Fibroblast of skin of abdomen (primary cell): Measurements from ENCODE around the gene STC2.
"Not testable (repeated sequence)": the region's sequence is repeated elsewhere in the genome, so short reads cannot be mapped to it uniquely, and the experiment has no call there.

Source experiments
- DNase-seq: peaks from one replicate; pipeline ENCODE4 v3.0.0-alpha.2; 2013

The STC2 gene

DNA sequence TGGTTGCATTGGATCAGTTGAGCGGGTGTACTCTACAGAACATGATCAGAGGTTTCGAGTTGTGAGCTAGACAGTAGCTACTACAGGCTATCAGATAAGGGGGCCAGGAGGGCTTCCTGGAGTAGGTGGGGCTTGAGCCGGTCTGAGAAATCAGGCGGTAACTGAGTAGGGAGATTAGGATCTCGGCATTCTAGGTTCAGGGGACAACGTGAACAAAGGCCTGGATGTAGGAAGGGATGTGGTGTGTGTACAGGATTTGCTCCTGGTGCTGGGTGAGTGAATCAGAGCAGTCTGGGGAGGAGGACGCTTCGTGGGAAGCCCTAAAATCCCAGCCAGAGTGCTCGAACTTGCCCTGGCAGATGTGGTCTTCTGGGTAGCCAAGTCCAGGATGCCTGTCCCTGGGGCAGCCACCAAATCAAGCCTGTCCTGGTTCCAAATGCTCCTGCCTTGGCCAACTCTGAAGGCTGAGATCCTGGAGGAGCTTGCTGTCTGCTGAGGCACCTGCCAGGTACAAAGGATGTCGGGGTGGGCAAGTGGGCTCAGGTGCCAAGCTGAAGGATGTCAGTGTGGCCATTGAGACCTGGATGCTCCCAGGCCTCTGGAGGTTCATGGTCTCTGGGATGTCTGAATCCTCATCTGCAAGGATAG, 33.4 kb downstream of the STC2 start:
- no peak for DNase-seq

DNA sequence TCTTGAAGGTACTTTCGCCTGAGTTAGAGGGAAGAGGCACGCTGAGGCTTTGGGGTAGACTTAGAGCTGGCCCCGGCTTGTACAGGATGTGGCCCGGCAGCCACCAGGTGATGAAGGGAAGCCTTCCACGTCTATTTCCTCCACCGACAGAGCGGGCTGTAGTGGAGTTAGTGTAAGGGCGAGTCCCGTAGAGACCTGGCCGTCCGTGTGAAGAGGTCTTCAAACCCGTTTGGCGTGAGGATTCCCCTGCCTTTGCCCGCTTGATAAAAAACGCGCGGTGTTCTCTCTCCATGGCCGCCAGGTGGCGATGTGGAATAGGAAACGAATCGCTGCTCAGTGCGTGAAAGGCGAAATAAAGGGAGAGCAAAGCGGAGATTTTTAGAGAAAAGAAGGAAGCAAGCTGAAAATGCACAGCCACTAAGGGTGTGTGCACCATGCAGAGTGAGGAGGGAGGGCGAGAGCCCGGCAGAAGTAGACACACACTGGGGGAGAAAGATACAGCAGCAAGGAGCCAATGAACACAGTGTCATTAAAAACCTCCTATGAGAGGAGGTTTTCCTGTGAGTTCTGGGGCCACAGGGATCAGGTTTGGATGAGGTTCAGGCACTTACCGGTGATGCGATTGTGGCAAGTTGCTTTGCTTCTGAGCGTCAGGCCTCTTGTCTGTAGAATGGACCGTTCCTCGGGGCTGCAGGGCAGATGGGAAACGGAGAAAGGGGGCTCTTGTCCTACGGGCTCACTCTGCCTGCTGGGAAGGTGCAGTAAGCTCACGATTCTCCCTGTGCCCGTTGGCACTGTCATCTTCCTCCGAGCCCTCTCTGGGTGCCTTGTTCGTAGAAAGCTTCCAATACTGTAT, 34.2 kb downstream of the STC2 start:
- DNase-seq, result peak; percentile 78

DNA sequence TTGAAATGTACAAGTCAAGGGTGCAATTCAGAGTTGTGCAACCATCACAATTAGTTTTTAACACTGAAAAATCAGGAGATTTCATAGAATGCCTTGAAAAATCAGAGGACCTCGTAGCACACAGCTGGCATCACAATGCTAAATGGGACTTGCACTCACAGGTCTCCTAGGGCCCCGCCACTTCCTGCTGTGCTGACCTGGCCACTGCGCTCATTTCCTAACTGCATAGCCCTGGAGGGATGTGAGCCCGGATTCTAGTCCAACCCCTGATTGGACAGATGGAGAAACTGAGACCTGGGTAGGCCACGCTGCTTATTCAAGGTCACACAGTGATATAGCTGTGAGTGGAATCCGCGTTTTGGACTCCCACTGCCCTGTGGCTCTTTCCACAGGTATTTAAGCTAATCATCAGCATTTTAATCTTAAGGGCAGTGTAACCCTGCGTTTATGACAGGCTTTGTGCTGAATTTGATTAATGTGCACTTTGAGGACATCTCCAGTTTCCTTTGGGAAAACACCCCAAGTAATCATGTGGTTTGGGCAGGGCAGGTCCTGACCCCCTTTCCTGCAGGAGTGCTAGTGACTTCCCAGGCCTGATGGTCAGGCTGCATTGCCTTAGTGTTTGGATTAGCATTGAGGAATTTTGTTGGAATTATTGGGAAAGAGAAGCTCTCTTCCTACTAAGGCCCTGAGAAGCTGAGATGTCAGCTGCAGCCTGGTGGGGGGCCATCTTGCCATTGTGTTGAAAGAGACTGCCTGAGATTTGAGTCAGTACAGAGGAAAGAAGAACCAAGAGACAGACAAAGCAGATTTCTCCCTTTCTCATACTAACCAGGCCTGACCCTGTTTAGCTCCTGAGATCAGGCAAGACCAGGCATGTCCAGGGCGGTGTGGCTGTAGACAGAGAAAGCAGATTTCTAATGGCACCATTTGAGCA, 36.2 kb downstream of the STC2 start:
- DNase-seq, result peak; percentile 58

DNA sequence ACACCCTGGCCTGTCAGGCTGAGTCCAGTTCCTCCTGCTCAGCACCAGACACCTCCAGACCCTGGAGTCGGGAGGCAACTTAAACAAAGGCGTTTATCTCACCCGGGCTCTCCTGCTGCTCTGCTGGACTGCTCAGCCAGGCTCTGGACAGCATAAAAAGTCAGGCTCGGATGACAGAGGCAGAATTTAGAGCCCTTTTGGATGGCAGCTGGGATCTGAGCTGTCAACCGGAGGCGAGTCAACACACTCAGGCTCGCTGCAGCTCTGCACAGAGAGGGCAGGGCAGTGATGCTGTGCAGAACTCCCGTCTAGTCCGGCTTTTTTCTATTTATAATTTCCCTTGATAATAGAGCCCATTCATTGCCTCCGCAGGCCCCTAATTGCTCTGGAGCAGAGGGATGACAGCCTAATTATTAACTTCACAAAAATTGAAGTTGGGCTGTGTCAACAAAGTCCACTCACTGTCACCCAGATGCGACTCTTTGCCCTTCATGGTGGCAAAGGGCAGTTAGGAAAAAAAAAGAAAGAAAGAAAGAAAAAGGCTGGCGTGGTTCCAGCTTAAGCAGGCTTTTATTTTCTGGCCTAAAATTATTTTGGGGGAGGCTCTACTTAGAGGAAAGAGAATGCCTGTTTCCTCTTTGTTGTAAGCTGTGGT, 37.6 kb downstream of the STC2 start:
- DNase-seq, result no peak

DNA sequence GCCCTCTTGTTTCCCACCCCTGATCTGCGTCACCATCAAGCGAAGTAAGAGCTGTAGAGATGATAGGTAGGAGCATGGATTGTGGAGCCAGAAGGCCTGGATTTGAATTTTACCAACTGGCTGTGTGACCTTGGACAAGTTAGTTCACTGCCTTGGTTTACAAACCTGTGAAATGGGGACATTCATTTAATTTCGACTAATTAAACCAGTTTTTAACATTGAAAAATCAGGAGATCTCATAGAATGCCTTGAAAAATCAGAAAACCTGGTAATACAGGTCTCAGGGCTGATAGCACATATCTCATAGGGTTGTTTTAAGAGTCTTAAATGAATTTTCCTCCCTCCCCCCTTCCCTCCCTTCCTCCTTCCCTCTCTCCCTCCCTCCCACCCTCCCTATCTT, 38.8 kb downstream of the STC2 start:
- no peak for DNase-seq

DNA sequence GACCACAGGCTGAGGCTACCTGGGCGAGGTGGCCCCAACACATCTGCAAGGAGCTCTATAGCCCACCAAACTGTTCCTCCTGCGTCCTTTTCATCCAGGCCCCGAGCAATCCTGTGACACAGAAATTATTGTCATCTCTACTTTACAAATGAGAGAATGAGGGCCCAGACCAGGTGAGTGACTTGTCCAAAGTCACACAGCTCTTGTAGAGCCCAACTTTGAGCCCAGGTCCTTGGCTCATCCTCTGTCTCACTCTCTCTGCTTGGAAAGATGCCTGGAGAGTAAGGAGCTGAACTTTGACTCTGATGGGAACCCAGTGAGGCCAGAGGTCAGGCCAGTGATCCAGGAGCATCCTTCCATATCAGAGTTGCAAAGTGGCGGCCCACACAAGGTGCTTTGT, 39.6 kb downstream of the STC2 start:
- no peak for DNase-seq

DNA sequence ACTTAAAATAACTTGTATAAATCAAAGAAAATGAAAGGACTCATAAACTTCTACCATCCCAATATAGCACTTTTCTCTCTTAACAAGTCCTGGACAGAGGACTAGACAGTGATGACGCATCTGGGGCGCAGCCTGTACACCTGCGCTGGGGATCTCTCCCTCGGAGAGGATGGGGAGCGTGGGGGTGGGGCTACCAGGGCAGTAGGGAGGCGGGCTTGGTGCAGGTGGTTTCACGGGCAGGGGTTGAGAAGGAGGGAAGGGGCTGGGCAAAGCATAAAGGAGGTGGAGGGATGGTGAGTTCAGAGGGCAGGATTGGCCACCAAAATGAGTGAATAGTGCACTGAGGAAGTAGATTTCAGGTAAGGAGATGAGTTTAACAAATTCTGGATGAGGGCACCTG, 41.1 kb downstream of the STC2 start:
- DNase-seq, result no peak

DNA sequence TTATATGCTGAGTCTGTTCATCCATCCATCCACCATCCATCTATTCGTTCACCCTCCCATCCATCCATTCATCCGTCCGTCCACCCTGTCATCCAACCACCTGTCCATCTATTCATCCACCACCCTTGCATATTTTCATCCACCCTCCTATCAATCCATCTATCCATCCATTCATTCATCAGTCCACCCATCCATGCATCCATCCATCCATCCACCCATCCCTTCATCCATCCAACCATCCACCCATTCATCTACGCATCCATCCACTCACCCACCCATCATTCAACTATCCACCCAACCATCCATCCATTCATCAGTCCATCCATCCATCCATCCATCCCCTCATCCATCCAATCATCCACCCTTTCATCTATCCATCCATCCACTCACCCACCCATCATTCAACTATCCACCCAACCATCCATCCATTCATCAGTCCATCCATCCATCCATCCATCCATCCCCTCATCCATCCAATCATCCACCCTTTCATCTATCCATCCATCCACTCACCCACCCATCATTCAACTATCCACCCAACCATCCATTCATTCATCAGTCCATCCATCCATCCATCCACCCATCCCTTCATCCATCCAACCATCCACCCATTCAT, 43.8 kb downstream of the STC2 start:
- DNase-seq, result not testable (repeated sequence)

DNA sequence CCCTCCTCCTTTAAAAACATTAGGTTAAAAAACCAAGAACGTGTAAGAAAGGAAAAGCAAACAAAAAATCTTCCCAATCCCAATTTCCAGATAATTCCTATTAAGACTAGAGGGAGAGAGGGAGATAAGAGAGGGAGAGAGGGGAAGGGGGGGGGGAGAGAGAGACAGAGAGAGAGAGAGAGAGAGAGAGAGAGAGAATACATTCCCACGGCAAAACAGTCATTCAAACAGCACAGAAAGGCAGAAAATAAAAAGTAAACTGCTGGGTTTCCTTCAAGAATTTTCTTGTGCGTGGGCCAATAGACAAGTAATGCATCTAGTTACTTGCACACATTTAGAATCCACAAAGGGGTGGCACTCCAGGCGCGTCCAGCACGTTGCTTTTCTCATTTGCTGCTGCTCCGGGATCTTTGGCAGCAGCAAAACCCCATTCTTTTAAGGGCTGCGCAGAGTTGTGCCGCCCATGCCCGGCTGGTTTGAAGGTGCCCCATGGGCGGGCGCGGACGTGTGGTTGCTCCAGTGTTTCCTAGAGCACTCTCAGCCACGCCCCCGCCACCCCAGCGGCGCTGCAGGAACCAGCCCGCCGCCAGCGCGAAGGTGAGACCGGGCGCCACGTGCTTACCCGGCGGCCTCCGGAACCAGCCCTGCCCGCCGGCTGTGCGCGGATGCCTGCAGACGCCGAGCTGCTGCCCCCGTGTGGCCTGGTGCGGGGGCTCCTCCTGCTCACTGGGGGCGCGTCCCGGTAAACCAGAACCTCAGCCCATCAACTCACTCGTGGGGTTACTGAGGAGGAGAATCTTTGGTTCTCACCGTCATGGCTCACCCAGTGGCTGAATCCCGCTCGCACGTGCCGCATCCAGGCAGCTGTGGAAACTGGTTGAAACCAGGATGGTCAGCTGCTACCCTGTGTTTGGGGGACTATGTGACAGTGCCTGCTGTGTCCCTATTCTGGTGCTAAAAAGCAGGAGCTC, 44.6 kb downstream of the STC2 start:
- peak; percentile 59 for DNase-seq

DNA sequence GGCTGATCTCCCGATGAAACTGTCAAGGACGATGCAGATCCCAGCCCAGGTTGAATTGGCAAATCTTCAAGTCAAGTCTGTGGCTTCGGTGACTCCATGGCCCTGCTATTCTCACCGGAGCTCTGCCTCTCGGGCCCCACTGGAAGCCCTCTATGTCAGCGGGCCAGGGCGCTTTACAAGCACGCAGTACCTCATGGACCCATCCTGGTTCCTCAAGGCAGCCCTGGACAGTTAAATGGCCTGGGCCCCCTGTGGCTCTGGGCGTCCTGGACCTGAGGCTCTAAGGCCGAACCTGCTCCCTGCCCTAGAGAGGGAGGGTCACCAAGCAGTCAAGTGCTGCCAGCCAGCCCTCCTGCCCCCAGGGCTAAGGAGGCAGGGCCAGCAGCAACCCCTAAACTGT, 45.3 kb downstream of the STC2 start:
- no peak for DNase-seq

DNA sequence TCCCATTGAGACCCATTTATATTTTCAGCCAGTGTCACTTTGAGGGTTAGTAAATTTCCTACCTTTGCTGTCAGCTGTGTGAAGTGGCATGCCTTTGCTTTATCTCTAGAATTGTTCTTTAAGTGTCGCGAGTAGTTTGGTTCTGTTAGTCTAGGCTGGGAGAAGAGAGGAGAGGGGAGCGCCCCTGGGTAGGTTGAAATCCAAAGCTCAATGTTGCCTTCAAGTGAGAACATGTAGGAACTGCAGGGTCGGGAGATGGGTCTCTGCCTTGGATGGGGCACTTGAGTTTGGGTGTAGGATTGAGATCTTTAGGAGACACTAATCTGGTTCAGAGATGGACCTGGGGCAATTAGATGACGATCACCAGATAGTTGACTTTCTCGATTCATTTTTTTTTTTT, 46.3 kb downstream of the STC2 start:
- peak; percentile 13 for DNase-seq

DNA sequence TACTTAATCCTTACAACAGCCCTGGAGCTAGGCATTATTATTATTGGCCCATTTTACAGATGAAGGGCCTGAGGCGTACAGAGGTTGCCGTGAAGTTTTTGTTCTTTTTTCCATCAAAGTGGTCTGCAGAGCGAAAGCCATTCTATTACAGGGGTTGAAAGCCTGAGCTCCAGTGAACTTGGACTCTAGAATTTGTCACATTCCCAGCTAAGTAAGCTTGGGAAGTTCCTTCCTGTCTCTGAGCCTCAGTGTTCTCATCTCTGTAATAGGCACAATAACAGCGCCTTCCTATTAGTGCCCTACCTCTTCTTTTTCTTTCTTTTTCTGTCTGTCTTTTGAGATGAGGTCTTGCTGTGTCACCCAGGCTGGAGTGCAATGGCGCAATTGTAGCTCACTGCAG, 49.0 kb downstream of the STC2 start:
- no peak for DNase-seq

DNA sequence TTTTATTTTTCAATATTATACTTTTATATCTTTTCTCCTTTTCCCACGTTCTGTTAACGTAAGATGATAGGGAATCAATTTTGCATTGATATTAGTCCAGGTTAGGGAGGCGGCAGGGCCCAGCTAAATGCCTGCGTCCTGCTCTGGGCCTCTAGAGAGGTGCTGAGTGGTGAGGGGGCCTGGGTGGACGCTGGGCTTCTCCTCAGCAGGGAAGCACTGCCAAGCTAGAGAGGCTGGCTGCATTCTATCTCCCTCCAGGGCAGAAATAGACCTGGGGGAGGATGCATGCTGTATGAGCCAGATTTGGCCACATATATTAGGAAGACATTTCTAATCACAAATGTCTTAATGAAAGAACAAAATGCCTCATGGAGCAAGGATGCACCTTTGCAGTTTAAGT, 49.6 kb downstream of the STC2 start:
- no peak for DNase-seq

DNA sequence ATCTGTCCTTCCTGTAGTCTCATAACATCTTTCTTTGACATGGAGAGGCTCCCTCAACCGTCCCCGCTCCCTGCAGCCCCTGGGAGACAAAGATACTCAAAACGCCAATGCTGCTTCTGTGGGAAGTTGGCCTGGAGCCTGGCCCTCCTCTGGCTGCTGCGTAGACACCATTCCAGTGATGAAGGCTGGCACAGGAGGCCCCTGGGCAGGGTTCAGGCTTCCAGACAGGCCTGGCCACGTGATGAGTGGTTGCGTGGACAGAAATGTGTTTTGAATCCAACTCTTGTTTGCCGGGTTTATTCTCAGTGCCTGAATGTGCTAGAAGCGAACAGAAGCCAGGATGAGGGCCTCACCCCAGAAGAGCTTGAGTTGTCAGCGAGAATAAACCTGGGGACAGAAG, 50.0 kb downstream of the STC2 start:
- DNase-seq, result no peak

DNA sequence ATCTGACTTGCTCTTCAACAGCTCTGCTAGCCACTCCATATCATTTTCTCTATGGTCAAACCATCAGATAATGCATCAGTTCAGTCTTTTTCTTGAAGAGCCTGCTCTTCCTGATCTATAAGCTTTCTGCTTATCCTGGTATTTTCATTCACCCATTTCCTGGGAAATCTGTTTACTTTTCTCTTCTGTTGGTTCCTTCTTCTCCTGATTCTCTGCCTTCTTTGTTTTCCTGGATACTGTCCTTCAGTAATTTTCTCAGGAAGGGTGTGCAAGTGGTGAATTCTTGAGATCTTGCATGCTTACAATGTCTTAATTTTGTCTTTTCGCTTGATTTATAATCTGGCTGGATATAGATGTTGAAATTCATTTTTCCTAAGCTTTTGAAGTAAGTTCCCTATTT, 53.4 kb downstream of the STC2 start:
- no peak for DNase-seq

DNA sequence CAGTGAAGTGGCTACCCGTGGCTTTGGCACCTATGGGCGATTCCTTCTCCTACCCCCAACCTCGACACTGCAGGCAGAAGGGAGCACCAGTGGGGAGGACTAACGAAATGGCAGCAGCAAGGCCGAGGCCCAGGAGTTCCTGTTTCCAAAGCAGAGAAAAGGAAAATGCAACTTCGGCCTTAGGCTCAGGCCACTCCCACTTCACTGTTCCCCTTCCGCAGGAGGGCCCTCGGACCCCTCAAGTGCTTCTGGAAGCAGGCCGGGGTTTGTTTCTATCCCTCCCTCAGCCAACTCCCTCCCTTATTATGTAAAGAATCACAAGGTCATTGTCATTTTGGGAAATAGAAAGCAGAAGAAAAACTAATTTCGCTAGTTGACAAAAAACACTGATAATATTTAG, 56.8 kb downstream of the STC2 start:
- no peak for DNase-seq

DNA sequence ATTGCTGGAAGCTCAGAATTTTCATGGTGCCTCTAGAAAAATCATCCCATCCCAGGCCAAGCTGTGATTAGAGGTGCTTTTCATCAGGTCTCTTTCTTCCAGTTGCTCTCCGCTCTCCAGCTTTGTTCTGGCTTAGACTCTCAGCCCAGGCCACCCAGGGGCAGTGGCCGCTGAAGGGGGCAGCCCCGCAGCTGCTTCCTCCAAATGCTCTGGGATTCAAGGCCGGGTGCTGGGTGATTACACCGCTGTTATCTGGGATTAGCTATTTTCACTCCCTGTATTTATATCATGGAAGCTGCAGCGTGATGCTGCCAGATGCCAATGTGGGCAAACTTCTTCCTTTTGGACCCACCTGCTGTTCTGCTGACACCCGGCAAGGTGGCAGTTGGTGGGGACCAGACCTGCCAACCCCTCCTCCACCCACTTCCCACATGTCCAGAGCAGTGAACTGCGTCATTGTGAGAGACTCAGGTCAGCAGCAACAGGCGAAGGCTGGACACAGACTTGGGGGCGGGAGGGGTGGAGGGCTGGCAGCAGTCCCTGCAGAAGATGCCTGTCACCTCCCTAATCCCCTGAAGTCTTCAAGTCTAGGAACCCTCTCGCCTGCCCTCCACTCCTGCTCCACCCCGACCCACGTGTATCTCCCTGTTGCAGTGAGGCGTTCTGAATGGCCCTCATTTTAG, 59.3 kb downstream of the STC2 start:
- DNase-seq, result no peak

DNA sequence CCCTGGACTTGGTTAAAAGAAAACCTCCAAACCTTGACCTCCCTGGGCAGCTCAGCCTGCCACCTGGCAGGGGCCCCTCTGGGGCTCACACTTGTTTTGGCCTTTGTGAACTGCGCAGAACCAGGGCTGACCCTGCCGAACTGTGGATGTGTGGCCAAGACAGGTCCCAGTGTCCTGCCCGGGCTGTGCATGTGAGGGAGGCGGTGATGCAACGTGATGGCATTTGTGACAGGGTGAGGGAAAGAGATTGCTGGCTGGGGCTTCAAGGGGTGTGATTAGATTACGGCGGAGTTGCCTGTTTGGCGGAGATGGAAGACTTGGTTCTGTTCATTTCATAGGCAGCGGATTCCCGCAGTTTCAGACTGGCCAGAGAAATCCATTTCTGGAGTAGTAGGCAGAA, 62.8 kb downstream of the STC2 start:
- DNase-seq, result no peak
